ENCODE data around the gene ELF1.

GRCh38 chr13:41013835-41014234 is 5.3 kb downstream of the ELF1 start:
- no peak for TF ChIP-seq GATA2 (IDR thresholded peaks at IDR 0.05; ENCODE audit: insufficient read depth, insufficient read length, low read depth, low read length)
- TF ChIP-seq POLR2A (IDR thresholded peaks at IDR 0.05; ENCODE audit: low read depth, low read length) = no peak
- TF ChIP-seq CTCF (IDR thresholded peaks at IDR 0.05; ENCODE audit: extremely low read depth in 1 of 2, insufficient read depth in 1 of 2, low read depth in 1 of 2, low read length in 2 of 2) = no peak
- no peak for TF ChIP-seq MAX (IDR thresholded peaks at IDR 0.05; ENCODE audit: insufficient read depth, insufficient read length)
- TF ChIP-seq JUN (IDR thresholded peaks at IDR 0.05; ENCODE audit: borderline replicate concordance, insufficient read depth, insufficient read length, low read depth) = no peak
- TF ChIP-seq POLR2AphosphoS5 (IDR thresholded peaks at IDR 0.05; ENCODE audit: insufficient read depth, low read depth, low read length) = no peak
- TF ChIP-seq EZH2 (IDR thresholded peaks at IDR 0.05; ENCODE audit: borderline replicate concordance, low read depth, low read length, severe bottlenecking) = no peak
- TF ChIP-seq MYC (IDR thresholded peaks at IDR 0.05; ENCODE audit: low read depth, low read length) = no peak
